WI38 (cell line): Measurements from ENCODE around the gene SPDL1.

Experiments used
- H3K4me3 ChIP-seq: 2 replicates; pipeline ENCODE4 v1.5.1; 2011; ENCODE audit warnings: low read depth, mild to moderate bottlenecking, control low read depth, low read length
- CTCF ChIP-seq: IDR thresholded peaks from 2 replicates; pipeline ENCODE4 v1.5.1; 2012; ENCODE audit warnings: low read depth, mild to moderate bottlenecking, control low read depth, low read length

Gene SPDL1

GRCh38 chr5:169650701-169651331 lies 67.2 kb downstream of the SPDL1 start:
- TF ChIP-seq CTCF: no peak
- peak overlapping the region; percentile 20 for H3K4me3 ChIP-seq

- H3K4me3 ChIP-seq: peak overlapping the region; percentile 20
- no peak for TF ChIP-seq CTCF
Measured at GRCh38 chr5:169651526-169651925, 68.0 kb downstream of the SPDL1 start.

- no peak for TF ChIP-seq CTCF
Measured at GRCh38 chr5:169652057-169652456, 68.5 kb downstream of the SPDL1 start.

GRCh38 chr5:169653091-169653490 lies 69.5 kb downstream of the SPDL1 start:
- no peak for TF ChIP-seq CTCF

More at GRCh38 chr5:169652057-169652456, 68.5 kb downstream of the SPDL1 start:
- no peak overlapping the region for H3K4me3 ChIP-seq

More at GRCh38 chr5:169653091-169653490, 69.5 kb downstream of the SPDL1 start:
- no peak overlapping the region for H3K4me3 ChIP-seq
